Endometrial microvascular endothelial cells (primary cell): Measurements from ENCODE around the gene STUM. TPM values are rescaled to one million over a fixed set of nuclear protein-coding genes. Genes with fewer than 3 reads are reported as not detected.

Experiments used
- in situ Hi-C: cut with HindIII; loops from 2 replicates; pipeline ENCODE4 v1.10.0; 2017; ENCODE audit warnings: low sequenced_read_pairs, low pct_unique_long_range_greater_than_20kb; ENCODE audit errors: inconsistent ontology term
- total RNA-seq: library from RNA; depleted of rRNA; stranded (reverse); fragments of >200 nt; gene quantifications from one replicate; pipeline ENCODE4 v1.2.3, GENCODE V29; 2015; ENCODE audit errors: inconsistent ontology term

The STUM gene
- total RNA-seq, 1 donor from 2014 or later, result not detected

GRCh38 chr1:226642421-226642820, 93.9 kb downstream of the STUM start:
- in situ Hi-C loops, result no loop called here

DNA sequence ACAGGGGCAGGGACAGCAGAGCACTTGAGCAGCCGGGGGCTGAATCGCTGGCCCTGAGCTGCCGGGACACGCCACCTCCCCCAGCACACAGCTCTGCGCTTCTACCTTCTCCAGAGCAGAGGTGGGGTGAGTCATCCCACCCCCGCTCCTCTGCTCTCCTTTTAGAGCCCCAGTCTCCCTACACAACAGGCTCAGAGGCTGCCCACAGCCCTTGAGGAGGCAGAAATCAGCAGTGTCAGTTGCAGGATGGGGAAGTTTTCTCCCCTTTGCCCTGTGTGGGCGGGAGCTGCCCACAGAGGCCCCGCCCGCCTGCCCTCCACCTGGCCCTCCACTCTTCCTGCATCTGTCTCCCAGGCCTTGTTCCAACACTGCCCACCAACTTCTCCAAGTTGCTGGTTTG, 94.6 kb downstream of the STUM start:
- in situ Hi-C loops, result no loop called here

GRCh38 chr1:226643611-226644540, 95.3 kb downstream of the STUM start:
- in situ Hi-C loops, result no loop called here

- in situ Hi-C loops, result no loop called here
Observed at GRCh38 chr1:226644541-226645176, 96.1 kb downstream of the STUM start.

DNA sequence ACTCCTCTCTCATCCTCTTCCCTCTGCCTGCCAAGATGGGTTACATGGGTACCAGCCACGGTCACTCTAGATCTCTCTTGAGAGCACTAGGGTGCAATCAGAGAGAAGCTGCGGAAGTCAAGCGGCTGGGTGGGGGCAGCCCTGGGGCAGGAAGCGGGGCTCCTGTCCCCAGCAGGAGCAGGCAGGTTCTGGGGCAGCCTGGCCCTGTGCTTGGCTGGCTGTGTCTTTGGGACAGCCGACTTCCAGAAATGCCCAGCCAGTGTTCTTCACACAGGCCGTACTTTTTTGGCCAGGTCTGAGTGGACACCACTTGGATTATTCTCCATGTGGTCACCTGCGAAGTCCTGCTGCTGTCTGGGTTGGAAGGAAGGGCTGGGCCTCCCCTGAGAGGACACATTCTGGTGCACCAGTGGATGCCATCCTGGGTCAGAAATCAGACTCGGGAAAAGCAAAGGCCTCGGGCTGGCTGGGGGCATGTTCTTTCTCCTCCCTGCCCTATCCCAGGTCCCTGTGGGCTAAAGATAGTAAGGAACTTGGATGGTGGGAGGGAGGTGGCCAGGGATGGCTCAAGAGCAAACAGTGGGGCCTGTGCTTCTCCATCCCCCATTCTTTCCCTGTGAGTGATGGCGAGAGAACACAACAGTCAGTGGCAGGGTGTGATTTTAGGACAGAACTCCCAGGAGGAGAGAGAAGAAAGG, 96.9 kb downstream of the STUM start:
- in situ Hi-C loops, result no loop called here

- in situ Hi-C loops, result no loop called here
Observed at GRCh38 chr1:226646026-226646869, 97.7 kb downstream of the STUM start.

DNA sequence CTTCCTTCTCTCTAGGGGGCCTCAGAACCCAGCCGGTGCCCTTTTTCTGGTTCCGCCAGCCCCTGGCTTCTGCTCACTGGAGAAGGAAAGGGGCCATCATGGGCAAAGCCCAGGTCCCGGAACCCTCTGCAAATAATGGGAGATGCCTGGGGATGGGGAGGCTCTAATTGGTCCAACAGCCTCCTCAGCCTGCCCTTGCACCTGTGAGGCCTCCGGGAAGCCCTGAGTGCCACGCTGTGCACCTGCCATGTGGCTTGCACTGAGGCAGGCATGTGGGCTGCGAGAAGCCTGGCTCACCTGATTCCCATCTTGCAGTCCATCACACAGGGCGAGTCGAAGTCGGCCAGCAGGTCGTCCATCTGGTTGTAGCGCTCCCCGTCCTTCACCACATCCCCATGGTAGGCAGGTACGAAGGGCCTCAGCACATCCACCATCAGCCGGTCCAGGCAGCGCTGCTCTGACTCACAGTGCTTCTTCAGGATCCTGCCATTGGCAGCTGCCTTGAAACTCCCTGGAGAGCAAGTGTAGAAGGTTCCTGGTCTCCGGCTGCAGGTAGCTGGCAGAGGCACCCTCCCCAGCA, 98.4 kb downstream of the STUM start:
- in situ Hi-C loops, result no loop called here

- in situ Hi-C loops, result no loop called here
Observed at GRCh38 chr1:226647719-226648118, 99.2 kb downstream of the STUM start.

DNA sequence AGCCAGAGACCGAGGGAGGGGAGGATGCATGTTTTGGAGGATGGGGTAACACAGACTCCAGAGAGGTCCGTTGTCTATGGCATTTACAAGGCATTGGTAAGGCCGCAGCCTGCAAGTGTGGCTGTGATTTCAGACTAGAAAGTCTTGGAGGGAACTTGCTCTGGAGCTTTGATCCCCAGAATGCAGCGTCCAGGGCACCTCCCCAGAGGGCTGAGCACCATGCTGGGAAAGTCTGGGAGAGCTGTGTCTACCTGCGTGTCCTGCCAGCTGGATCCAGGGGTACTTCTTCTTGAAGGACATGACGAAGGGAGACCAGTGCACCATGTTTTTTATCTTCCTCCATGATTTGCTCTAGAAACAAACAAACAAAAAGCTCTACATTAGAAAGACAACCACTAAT, 99.9 kb downstream of the STUM start:
- in situ Hi-C loops, result no loop called here

DNA sequence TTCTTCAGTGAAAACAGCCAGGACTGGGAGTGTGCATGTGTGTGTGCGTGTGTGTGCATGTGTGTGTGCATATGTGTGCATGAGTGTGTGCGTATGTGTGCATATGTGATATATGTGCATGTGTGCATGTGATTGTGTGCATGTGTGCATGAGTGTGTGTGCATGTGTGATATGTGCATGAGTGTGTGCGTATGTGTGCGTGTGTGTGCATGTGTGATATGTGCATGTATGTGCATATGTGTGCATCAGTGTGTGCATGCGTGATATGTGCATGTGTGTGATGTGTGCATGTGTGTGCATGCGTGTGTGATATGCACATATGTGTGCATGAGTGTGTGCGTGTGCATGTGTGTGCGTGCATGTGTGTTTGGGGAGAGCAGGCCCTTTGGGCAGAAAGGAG, 100.7 kb downstream of the STUM start:
- in situ Hi-C loops, result no loop called here

DNA sequence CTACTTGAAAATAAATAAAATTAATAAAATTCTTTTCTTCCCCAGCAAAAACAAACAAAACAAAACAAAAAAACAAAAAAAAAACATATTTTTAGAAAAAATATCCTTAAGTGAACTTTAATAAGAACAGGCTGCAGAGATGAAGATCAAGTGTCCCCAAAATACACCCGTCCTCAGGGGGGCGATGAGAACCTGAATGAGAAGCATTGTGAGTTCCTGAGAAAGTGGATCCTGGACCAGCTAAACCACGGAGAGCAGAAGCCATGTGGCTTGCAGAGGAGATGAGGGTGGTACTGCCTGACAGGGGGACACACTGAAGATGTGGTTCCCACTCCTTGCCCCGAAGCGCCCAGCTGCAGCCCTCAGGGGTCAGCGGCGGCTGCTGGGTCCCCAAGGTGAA, 101.2 kb downstream of the STUM start:
- in situ Hi-C loops, result no loop called here

GRCh38 chr1:226650236-226650841, 101.8 kb downstream of the STUM start:
- in situ Hi-C loops, result no loop called here

GRCh38 chr1:226651041-226651731, 102.6 kb downstream of the STUM start:
- in situ Hi-C loops, result no loop called here

- in situ Hi-C loops, result no loop called here
Observed at GRCh38 chr1:226651732-226652105, 103.2 kb downstream of the STUM start.

- in situ Hi-C loops, result no loop called here
Observed at GRCh38 chr1:226652613-226653012, 104.0 kb downstream of the STUM start.

DNA sequence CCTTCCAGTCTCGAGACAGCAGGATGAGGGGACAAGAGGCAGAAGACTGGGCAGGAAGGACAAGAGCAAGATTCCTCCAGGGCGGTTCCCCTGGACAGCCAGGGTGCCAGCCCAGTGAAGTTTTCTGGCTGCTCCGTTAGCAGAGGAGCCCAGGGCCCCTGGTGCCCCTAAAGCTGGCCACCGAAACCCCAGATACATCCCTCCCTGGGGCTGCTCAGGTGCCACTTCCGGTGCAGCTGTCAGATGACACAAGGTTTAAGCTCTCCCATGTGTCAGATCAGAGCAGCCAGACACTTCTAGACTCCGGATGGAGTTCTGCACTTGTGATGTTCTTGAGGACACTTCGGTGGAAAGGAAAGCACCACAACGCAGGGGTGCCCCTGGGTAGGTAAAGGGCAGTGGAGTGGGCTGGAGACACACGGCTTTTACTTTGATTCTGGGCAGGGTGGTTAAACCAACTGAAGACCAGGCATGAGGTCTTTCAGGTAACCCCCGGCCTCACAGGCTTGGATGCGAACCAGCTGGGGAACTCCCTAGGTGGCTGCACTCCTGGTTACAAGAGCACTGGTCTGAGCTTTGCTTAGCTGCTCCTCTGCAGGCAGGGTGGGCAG, 104.9 kb downstream of the STUM start:
- in situ Hi-C loops, result no loop called here

GRCh38 chr1:226654046-226654667, 105.6 kb downstream of the STUM start:
- in situ Hi-C loops, result no loop called here
